ENCODE measurements around the gene TSKU.
"Not testable (repeated sequence)": the region's sequence is repeated elsewhere in the genome, so short reads cannot be mapped to it uniquely, and the experiment has no call there.

Gene TSKU

DNA sequence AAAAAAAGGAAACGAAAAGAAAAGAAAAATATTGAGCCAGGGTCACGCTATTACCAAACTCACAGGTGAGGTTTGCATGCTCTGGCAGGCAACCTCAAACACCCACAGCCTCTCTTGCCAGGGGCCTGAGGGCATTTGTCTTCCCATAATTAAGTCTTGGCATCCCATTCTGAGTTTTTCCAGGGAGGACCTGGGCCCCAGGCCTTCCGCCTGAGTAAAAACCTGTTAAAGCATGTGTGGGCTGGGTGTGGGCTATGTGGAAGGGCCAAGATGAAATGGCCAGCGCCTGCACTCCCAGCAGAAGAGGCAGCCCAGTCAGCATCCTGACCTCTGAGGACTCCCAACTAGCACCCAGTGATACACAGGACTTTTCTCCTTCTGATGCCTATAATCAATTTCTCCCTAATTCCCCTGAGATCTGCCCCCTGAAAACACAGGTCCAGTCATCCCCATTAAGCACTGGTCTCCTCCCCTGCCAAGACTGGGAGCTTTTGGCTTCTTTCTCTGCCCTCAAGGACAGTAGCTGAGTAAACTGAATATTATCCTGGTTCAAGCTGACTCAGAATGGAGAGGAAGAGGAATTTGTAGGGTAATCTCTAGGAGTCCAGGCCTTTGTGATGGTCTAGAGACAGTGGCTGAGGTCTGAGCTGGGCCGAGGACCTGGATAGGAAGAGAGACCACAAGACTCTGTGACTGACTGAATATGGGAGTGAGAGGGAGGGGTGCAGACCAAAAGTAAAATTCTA is 42.0 kb downstream of the TSKU start:
- DNase-seq (ENCODE audit: low read depth), result no peak

DNA sequence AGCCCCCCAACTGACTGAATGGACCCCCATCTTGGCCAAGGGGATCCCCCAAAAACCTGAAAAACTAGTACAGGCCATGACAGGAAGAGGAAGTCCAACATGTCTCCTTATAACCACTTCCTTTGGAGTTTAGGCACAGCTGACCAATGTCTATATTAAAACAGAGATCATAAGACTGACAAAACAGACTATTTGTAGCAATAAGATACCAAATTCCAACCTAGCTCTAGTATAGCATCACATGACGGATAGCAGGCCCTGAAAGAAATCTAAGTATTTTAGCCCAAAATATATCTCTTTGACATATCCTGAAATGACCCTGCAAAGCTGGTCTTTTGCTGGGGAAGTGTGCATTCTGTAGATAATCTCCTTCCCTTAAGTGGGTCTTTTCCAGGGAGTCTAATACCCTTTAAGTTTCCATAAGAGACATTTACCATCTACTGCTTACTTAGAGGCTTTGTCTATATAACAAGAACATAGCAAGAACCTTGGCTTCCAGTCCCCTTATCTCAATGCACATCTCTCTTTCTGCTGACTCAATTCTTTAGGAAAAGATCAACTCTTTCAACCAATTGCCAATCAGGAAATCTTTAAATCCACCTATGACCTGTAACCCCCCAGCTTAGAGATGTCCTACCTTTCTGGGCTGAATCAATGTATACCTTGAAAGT is 42.7 kb downstream of the TSKU start:
- no peak for DNase-seq (ENCODE audit: low read depth)

GRCh38 chr11:76826508-76826907 is 43.4 kb downstream of the TSKU start:
- not testable (repeated sequence) for DNase-seq (ENCODE audit: low read depth)

GRCh38 chr11:76827005-76827404 is 43.8 kb downstream of the TSKU start:
- DNase-seq (ENCODE audit: low read depth), result not testable (repeated sequence)

DNA sequence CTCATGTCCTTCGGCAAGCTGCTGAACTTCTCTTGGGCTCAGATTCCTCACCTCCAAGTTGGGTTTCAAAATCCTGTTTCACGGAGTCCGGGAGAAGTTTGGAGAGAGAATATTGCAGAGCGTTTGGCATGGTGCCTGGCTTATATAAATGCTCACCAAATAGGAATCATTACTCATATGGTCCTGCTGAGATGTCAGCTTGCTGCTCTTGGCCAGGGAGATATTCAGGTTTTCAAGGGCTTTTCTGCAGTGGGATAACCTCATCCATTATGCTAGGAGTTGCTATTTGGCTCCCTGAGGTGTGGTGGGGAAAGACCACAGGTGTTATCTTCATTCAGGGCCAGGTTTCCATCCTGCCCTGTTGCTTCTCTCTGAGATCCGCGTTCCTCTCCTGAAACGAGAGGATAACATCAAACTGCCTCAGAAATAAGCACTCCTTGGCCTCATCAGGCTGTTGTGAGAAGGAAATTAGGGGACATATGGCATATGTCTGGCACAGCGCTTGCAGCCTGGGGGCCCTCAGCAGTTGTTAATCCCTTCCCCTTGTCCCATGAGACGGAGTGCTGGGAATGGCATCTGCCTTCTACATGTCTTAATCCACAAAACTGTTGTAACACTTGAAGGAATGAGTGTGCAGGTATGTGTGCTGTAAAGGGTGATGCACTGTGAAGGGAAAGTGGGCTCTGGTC is 47.6 kb downstream of the TSKU start:
- DNase-seq (ENCODE audit: low read depth), result no peak

DNA sequence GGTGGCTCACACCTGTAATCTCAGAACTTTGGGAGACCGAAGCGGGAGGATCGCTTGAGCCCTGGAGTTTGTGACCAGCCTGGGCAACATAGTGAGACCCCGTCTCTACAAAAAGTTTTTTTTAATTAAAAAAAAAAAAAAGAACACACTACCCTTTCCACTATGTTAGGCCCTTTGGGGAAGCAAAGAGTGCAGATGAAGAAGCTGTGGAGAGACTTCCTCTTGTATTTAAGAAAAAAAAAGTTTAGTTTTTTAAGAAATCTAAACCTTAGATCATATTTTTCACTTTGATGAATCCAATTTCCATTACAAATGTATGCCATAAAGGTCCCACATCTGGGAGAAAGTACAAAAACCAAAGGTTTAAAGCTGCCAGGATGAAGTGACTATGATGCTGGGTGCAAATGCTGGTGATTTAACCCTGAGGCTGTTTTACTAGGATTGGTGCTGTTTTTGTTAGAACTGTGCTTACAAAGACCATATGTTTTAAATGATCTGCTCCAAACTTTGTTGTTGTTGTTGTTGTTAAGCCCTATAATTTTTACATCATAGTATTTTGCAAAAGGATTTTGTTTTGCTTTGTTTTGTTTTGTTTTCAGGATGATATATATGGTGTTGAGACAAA is 48.6 kb downstream of the TSKU start:
- no peak for DNase-seq (ENCODE audit: low read depth)

DNA sequence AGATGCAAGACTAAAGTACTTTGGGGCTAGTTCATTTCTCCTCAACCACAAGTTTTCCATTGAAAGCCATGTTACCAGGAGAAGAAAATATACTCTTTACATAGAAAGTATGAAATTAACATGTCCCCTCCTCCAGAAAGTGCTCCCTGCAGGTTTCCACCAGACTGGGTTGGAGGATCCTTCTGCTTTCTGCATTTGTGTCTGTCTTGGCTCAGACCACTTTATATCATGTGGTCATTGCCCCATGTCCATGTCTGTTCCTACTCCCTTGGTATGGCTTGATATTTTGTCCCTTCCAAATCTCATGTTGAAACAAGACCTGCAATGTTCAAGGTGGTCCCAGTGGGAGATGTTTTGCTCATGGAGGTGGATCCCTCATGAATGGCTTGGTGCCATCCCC is 49.2 kb downstream of the TSKU start:
- DNase-seq (ENCODE audit: low read depth), result no peak

DNA sequence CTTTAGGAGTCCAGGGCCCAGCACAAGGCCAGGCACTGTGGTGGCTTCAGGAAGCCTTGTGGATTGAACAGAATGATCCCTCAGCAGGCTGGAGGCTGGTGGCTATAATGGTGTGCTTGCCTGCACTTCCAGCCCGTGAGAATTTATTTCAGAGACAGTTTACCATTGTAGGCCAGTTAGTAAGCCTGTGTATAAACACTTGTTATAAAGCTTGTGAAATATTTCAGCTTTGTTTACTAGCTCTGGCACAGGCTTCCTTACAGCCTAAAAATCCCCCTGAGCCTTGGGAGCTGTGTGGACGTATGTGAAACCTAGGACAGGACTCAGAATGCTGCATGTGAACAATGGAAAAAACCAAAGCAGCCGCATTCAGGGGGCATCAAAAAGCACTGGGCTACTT is 51.0 kb downstream of the TSKU start:
- no peak for DNase-seq (ENCODE audit: low read depth)

GRCh38 chr11:76835036-76835435 is 51.9 kb downstream of the TSKU start:
- no peak for DNase-seq (ENCODE audit: low read depth)

GRCh38 chr11:76835928-76836612 is 52.9 kb downstream of the TSKU start:
- DNase-seq (ENCODE audit: low read depth), result no peak

GRCh38 chr11:76836613-76837291 is 53.6 kb downstream of the TSKU start:
- DNase-seq (ENCODE audit: low read depth), result no peak

GRCh38 chr11:76837696-76838677 is 54.8 kb downstream of the TSKU start:
- no peak for DNase-seq (ENCODE audit: low read depth)

- no peak for DNase-seq (ENCODE audit: low read depth)
Observed at GRCh38 chr11:76838678-76839068, 55.5 kb downstream of the TSKU start.

DNA sequence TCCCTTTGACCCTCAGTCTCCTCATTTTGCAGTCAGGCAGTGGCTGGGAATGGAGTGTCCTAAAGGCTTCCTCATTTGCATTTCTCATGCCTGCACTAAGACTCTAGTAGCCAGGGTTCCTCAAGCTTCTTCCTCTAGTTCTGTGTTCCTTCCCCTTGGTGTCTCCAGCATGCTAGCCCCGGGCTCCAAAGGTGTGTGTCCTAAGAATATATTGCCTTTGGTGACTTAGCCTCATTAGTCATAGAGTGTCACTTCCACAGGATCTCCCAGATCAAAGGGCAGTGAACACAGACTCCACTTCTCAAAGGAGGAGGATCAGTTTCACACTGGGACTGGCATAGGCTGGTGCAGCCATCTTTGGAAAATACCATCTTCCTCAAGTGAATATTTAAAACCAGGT is 56.2 kb downstream of the TSKU start:
- DNase-seq (ENCODE audit: low read depth), result no peak

DNA sequence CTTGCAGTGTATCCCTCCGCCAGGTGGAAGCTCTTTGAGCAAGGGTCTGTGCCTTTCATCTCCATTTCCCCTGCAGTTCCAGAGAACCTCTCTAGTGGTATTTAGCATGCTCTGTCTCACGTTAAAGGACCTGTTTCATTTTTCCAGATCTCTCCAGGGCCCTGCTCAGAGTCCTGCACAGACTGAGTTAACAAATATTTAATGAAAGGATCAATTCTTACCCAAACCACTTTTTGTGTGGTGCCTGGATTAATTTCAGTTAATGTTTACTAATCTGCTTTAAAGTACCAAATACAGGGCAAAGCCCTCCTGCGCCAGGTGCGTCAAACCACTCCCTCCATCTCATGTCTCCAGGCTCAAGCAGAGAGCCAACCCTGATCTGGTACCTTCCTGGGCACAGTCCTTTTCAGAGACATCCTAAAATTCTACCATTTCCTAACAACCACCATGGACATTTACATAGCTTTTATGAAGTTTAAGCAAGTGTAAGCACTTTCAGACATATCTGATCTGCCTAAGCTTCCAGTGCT is 58.8 kb downstream of the TSKU start:
- no peak for DNase-seq (ENCODE audit: low read depth)

DNA sequence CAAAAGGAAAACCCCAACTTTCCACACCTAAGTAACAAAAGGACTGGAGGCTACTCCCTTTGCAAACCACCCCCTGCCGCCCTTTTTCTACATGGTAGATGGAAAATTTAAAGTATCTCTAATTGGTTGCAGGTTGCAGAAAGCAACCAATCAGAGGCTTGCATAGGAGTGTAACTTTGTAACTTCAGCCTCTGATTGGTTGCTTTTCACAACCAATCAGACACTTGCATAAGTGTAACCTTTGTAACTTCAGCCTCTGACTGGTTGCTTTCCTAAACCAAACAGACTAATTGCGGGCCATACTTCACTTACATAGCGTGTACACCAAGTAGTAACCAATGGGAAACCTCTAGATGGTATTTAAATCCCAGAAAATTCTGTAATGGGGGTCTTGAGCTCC is 60.8 kb downstream of the TSKU start:
- no peak for DNase-seq (ENCODE audit: low read depth)

DNA sequence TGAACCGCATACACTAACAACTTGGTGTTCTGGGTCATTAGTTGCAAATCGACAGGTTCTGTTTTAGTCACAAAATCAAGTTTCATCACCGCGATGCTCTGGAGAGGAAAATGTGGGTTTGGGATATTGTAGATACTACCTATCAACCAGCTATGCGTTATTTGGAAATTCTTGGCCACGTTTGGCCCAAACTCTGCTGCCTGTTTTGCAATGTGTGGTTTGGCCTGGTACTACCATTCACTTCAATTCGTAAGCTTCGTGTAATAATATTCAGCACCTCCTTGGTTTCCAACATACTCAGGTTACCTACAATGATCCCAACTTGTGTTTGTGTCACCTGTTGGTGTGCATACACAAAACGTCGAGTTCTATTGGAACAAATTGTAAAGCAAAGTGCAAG is 61.4 kb downstream of the TSKU start:
- no peak for DNase-seq (ENCODE audit: low read depth)

- DNase-seq (ENCODE audit: low read depth), result no peak
Observed at GRCh38 chr11:76845069-76845468, 61.9 kb downstream of the TSKU start.

- DNase-seq (ENCODE audit: low read depth), result no peak
Observed at GRCh38 chr11:76846441-76846840, 63.3 kb downstream of the TSKU start.

All from stimulated activated CD8-positive, alpha-beta memory T cell treated with anti-CD3 and anti-CD28 coated beads, Interleukin-15, amount 100 ng/mL, for 24 hours (primary cell).